H1 (cell line): ENCODE results near the gene DPYSL3. TPM values are rescaled to one million over a fixed set of nuclear protein-coding genes. Genes with fewer than 3 reads are reported as not detected.

Experiments used
- CTCF ChIA-PET: fragments of 300-600 bp; sonication (Branson Sonifier 250); formaldehyde crosslinking; loops from one replicate; lab custom pipeline; 2021; ENCODE audit not compliant: partially characterized antibody; lab: Charles Lee
- POLR2A ChIA-PET: fragments of 300-600 bp; sonication (Branson Sonifier 250); formaldehyde crosslinking; loops from one replicate; lab custom pipeline; 2021; ENCODE audit warnings: inconsistent platforms; ENCODE audit not compliant: partially characterized antibody; lab: Charles Lee
- DNase-seq, 2 experiments: peaks; one replicate each; pipeline versions ENCODE4 v3.0.0 to v3.0.0-alpha.2; 2010 to 2022; ENCODE audit warnings: low spot score in 2 of 2, low read depth in 1 of 2, mixed read lengths in 1 of 2
- FAIRE-seq: peaks from 2 replicates; lab custom pipeline; 2011; peaks lifted over from hg19 to GRCh38; lab: Jason Lieb, UNC
- H2AFZ ChIP-seq: 2 replicates; pipeline ENCODE4 v1.8.1; 2012; ENCODE audit warnings: low read length, inconsistent platforms
- H2AK5ac ChIP-seq: 2 replicates; pipeline ENCODE4 v1.6.1; 2013; ENCODE audit warnings: low read depth, low read length
- H2BK120ac ChIP-seq: replicated peaks from 2 replicates; pipeline ENCODE3; 2013; ENCODE audit warnings: low read depth, low read length, inconsistent platforms
- H2BK12ac ChIP-seq: 2 replicates; pipeline ENCODE4 v1.6.1; 2013; ENCODE audit warnings: low read depth, low read length
- H2BK15ac ChIP-seq: 2 replicates; pipeline ENCODE4 v1.6.1; 2013; ENCODE audit warnings: low read length
- H2BK20ac ChIP-seq: 2 replicates; pipeline ENCODE4 v1.6.1; 2013; ENCODE audit warnings: low read length
- H2BK5ac ChIP-seq: 2 replicates; pipeline ENCODE4 v1.6.1; 2013; ENCODE audit warnings: low read depth, low read length
- H3K14ac ChIP-seq: 2 replicates; pipeline ENCODE4 v1.6.1; 2013; ENCODE audit warnings: inconsistent platforms; ENCODE audit not compliant: insufficient read length
- H3K18ac ChIP-seq: 2 replicates; pipeline ENCODE4 v1.6.1; 2013; ENCODE audit warnings: low read length; ENCODE audit errors: extremely low read depth
- H3K23ac ChIP-seq: 2 replicates; pipeline ENCODE4 v1.6.1; 2013; ENCODE audit warnings: inconsistent platforms; ENCODE audit not compliant: insufficient read length
- H3K23me2 ChIP-seq: 2 replicates; pipeline ENCODE4 v1.6.1; 2013; ENCODE audit warnings: low read depth, low read length
- H3K27ac ChIP-seq: 2 replicates; pipeline ENCODE4 v1.6.1; 2011; ENCODE audit warnings: low read depth, low read length, inconsistent platforms
- H3K27me3 ChIP-seq, 4 experiments: replicated peaks in 1 of 4; 1 replicate in 1 of 4; 2 replicates in 3 of 4; pipeline versions ENCODE4 v1.6.1 to v1.8.1; 2011 to 2013; ENCODE audit warnings: low read length in 3 of 4, mild to moderate bottlenecking in 3 of 4, inconsistent platforms in 2 of 4, mixed read lengths in 2 of 4, moderate library complexity in 1 of 4; ENCODE audit not compliant: control insufficient read depth in 3 of 4, insufficient read depth in 3 of 4; ENCODE audit errors: extremely low read depth in 1 of 4
- H3K36me3 ChIP-seq, 4 experiments: 2 replicates each; pipeline versions ENCODE4 v1.6.1 to v1.8.1; 2011 to 2013; ENCODE audit warnings: mild to moderate bottlenecking in 4 of 4, low read length in 3 of 4, moderate library complexity in 2 of 4, control low read depth in 1 of 4, inconsistent platforms in 1 of 4; ENCODE audit not compliant: insufficient read depth in 4 of 4, control insufficient read depth in 2 of 4
- H3K4ac ChIP-seq: replicated peaks from 2 replicates; pipeline ENCODE3; 2013; ENCODE audit warnings: low read length, low read depth, mixed read lengths, inconsistent platforms; ENCODE audit not compliant: insufficient read length
- H3K4me1 ChIP-seq, 4 experiments: replicated peaks in 1 of 4; 1 replicate in 1 of 4; 2 replicates in 3 of 4; pipeline versions ENCODE4 v1.6.1 to v1.8.1; 2011 to 2013; ENCODE audit warnings: low read length in 3 of 4, inconsistent platforms in 2 of 4, mixed read lengths in 1 of 4; ENCODE audit not compliant: insufficient read depth in 4 of 4, control insufficient read depth in 3 of 4
- H3K4me2 ChIP-seq, 2 experiments: 2 replicates each; pipeline versions ENCODE4 v1.6.1 to v1.8.1; 2011 to 2013; ENCODE audit warnings: low read depth in 2 of 2, low read length in 2 of 2, control low read depth in 1 of 2, inconsistent platforms in 1 of 2, mild to moderate bottlenecking in 1 of 2; ENCODE audit not compliant: insufficient read depth in 1 of 2
- H3K4me3 ChIP-seq, 4 experiments: fragments of 200-600, 300-600 bp in 1 of 4; sonication (generic), shearing (Covaris generic), sonication (Bioruptor Twin) in 1 of 4; 2 replicates each; pipeline versions ENCODE4 v1.5.1 to v1.8.1; 2011 to 2016; ENCODE audit warnings: low read length in 4 of 4, low read depth in 3 of 4, control low read depth in 2 of 4, inconsistent platforms in 2 of 4, mild to moderate bottlenecking in 2 of 4, mixed read lengths in 1 of 4, moderate library complexity in 1 of 4; ENCODE audit not compliant: insufficient read depth in 2 of 4; ENCODE audit errors: extremely low read depth in 1 of 4
- H3K56ac ChIP-seq: replicated peaks from 2 replicates; pipeline ENCODE3; 2013; ENCODE audit warnings: low read depth, mild to moderate bottlenecking, mixed read lengths, low read length, inconsistent platforms; ENCODE audit not compliant: insufficient read length
- H3K79me1 ChIP-seq: 2 replicates; pipeline ENCODE4 v1.6.1; 2013; ENCODE audit warnings: low read depth, low read length, control low read depth
- H3K79me2 ChIP-seq, 2 experiments: 2 replicates each; pipeline versions ENCODE4 v1.6.1 to v1.8.1; 2012 to 2013; ENCODE audit warnings: low read length in 2 of 2, mild to moderate bottlenecking in 2 of 2, inconsistent platforms in 1 of 2; ENCODE audit not compliant: insufficient read depth in 2 of 2, control insufficient read depth in 1 of 2
- H3K9ac ChIP-seq, 4 experiments: replicated peaks in 1 of 4; 1 replicate in 1 of 4; 2 replicates in 3 of 4; pipeline versions ENCODE4 v1.6.1 to v1.8.1; 2011 to 2013; ENCODE audit warnings: low read depth in 3 of 4, low read length in 3 of 4, control low read depth in 2 of 4, mild to moderate bottlenecking in 2 of 4, moderate library complexity in 2 of 4, inconsistent platforms in 1 of 4; ENCODE audit errors: extremely low read depth in 1 of 4
- H3K9me3 ChIP-seq, 2 experiments: 2 replicates each; pipeline versions ENCODE4 v1.6.1 to v1.8.1; 2012 to 2013; ENCODE audit warnings: mild to moderate bottlenecking in 2 of 2, moderate library complexity in 2 of 2, control low read depth in 1 of 2, inconsistent platforms in 1 of 2, low read depth in 1 of 2, low read length in 1 of 2, mixed read lengths in 1 of 2; ENCODE audit not compliant: insufficient read depth in 2 of 2
- H4K20me1 ChIP-seq, 2 experiments: replicated peaks in 1 of 2; 2 replicates each; pipeline versions ENCODE3 to v1.8.1; 2011 to 2013; ENCODE audit warnings: inconsistent platforms in 2 of 2, low read length in 2 of 2, mild to moderate bottlenecking in 1 of 2; ENCODE audit not compliant: insufficient read depth in 2 of 2, control insufficient read depth in 1 of 2
- H4K5ac ChIP-seq: 2 replicates; pipeline ENCODE4 v1.6.1; 2013; ENCODE audit warnings: low read length, low read depth, mixed read lengths, inconsistent platforms; ENCODE audit not compliant: insufficient read length
- H4K8ac ChIP-seq: 2 replicates; pipeline ENCODE4 v1.8.0; 2013; ENCODE audit warnings: mild to moderate bottlenecking, moderate library complexity, low read length, inconsistent platforms; ENCODE audit not compliant: insufficient read depth; ENCODE audit errors: extremely low read depth
- H4K91ac ChIP-seq: replicated peaks from 2 replicates; pipeline ENCODE3; 2013; ENCODE audit warnings: low read length, mixed read lengths, inconsistent platforms; ENCODE audit not compliant: insufficient read length
- BACH1 ChIP-seq: IDR thresholded peaks from 2 replicates; pipeline ENCODE4 v1.6.1; 2012; ENCODE audit warnings: low read length, improper control_type of control experiment
- CBX5 ChIP-seq: fragments of 300-800, 300-1000 bp; sonication (generic); IDR thresholded peaks from 2 replicates; pipeline ENCODE4 v1.7.1; 2016; ENCODE audit warnings: antibody characterized with exemption, low read length, low read depth
- CHD1 ChIP-seq: IDR thresholded peaks from 2 replicates; pipeline ENCODE4 v1.6.1; 2012; ENCODE audit warnings: low read depth, low read length, improper control_type of control experiment
- CREB1 ChIP-seq: IDR thresholded peaks from 2 replicates; pipeline ENCODE4 v1.6.1; 2012; ENCODE audit warnings: inconsistent platforms
- EP300 ChIP-seq, 2 experiments: IDR thresholded peaks; 1 replicate in 1 of 2; 2 replicates in 1 of 2; pipeline ENCODE4 v1.6.1; 2011 to 2012; ENCODE audit warnings: low read depth in 2 of 2, low read length in 2 of 2, mild to moderate bottlenecking in 2 of 2, borderline replicate concordance in 1 of 2, inconsistent platforms in 1 of 2, moderate library complexity in 1 of 2
- NANOG ChIP-seq: IDR thresholded peaks from 2 replicates; pipeline ENCODE4 v1.6.1; 2011; ENCODE audit warnings: low read length, low read depth, mild to moderate bottlenecking, inconsistent platforms; ENCODE audit not compliant: insufficient read depth, poor library complexity, severe bottlenecking
- POLR2AphosphoS5 ChIP-seq: IDR thresholded peaks from 2 replicates; pipeline ENCODE4 v1.6.1; 2011; ENCODE audit warnings: low read depth, low read length
- RXRA ChIP-seq: IDR thresholded peaks from 2 replicates; pipeline ENCODE4 v1.6.1; 2011; ENCODE audit warnings: low read depth, mild to moderate bottlenecking, low read length, moderate library complexity; ENCODE audit not compliant: insufficient read depth
- SIRT6 ChIP-seq: IDR thresholded peaks from one replicate; pipeline ENCODE4 v1.7.1; 2012; ENCODE audit warnings: low read length, inconsistent platforms
- SRF ChIP-seq: IDR thresholded peaks from 2 replicates; pipeline ENCODE4 v1.6.1; 2011; ENCODE audit warnings: mild to moderate bottlenecking, low read depth, low read length, moderate library complexity
- SUZ12 ChIP-seq: fragments of 200-600 bp; sonication (generic); IDR thresholded peaks from 2 replicates; pipeline ENCODE4 v1.6.1; 2012; ENCODE audit warnings: mild to moderate bottlenecking, inconsistent platforms, low read length, moderate library complexity, mixed read lengths
- TAF1 ChIP-seq: IDR thresholded peaks from 2 replicates; pipeline ENCODE4 v1.6.1; 2011; ENCODE audit warnings: mild to moderate bottlenecking, low read depth, low read length
- YY1 ChIP-seq: IDR thresholded peaks from 2 replicates; pipeline ENCODE4 v1.6.1; 2011; ENCODE audit warnings: low read depth, mild to moderate bottlenecking, low read length
- WGBS, 2 experiments: shearing (Covaris generic) in 1 of 2; methylation state at CpG; one replicate each; pipeline versions ENCODE4 v1.1.6 to v1.1.7; 2013 to 2015; ENCODE audit warnings: low lambda C conversion rate in 2 of 2, mixed read lengths in 2 of 2, inconsistent platforms in 1 of 2, low coverage in 1 of 2, missing lambda C conversion rate in 1 of 2; ENCODE audit not compliant: insufficient replicate concordance in 2 of 2, insufficient coverage in 1 of 2, insufficient read length in 1 of 2; ENCODE audit errors: extremely low coverage in 1 of 2, missing lambda C conversion rate in 1 of 2; 5-methylcytosine and 5-hydroxymethylcytosine counted together
- polyA plus RNA-seq, 7 experiments: library from polyadenylated mRNA; depleted of rRNA in 3 of 7; stranded (reverse) in 5 of 7; unstranded in 2 of 7; fragments of >200 nt in 5 of 7; fragments of 200-250 nt in 2 of 7; gene quantifications; 1 replicate in 5 of 7; 2 replicates in 1 of 7; 4 replicates in 1 of 7; pipeline versions ENCODE4 v1.2.1 to v1.2.3, GENCODE V29; 2011 to 2013; ENCODE audit warnings: missing spikeins in 2 of 7, mixed read lengths in 2 of 7
- total RNA-seq: library from RNA; stranded (reverse); fragmentation: NEBNext Ultra II Directional; extraction: Animal tissue kit (Norgen Biotek cat#: 25700); gene quantifications from 2 replicates; pipeline ENCODE4 v1.2.1, GENCODE V29; 2021
- TF ChIP-seq, protein P1 (sequence below): IDR thresholded peaks from 2 replicates; pipeline ENCODE4 v1.6.1; 2012; ENCODE audit warnings: inconsistent platforms

DPYSL3 gene
- total and polyA plus RNA-seq, 2 of the 8 experiments (the other 6 are each of a cell fraction or from before 2014, with no cell fraction given) = 268 to 387 TPM

DNA sequence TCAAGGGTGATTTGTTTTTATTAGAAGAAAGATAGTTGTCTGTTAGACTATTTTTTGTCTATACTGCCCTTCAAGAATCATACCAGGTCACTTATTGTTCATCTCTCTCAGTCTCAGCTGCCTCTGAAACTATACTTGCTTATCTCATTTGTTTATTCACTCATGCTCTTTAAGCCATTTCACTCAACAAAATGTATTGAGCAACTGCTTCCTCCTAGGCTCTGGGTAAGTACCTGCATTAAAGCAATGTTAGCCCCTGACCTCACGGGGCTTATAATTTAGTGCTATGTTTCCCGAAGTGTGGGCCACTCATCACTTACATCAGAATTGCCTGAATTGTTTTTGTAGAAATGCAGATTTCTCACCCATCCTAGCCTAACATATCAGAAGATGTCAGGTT lies 100.9 kb downstream of the DPYSL3 start:
- DNase-seq = no peak
- Histone ChIP-seq H3K23me2 (no peaks in the 10 kb centered on the region), H4K5ac (no peak overlapping the region), H3K4me2 (no peak overlapping the region), H4K20me1 (peaks cover 2 to 11% of the 10 kb centered on the region in 2 experiments), H3K4me1 (no peaks in the 10 kb centered on the region), H2BK5ac (no peak overlapping the region), H3K14ac (no peak overlapping the region), H3K79me1 (peaks cover 2% of the 10 kb centered on the region; the same call in 1 of the 2 replicates), H3K23ac (no peak overlapping the region), H4K91ac (no peak overlapping the region), H2BK20ac (no peak overlapping the region), H3K27ac (no peak overlapping the region), H3K79me2 (no peaks in the 10 kb centered on the region; a peak in 2 of 4 replicates), H4K8ac (no peak overlapping the region), H3K9me3 (no peaks in the 10 kb centered on the region), H3K18ac (no peak overlapping the region), H3K56ac (no peak overlapping the region), H2BK120ac (no peak overlapping the region), H3K4ac (no peak overlapping the region), H2AFZ (no peak overlapping the region), H3K27me3 (no peaks in the 10 kb centered on the region), H2AK5ac (no peak overlapping the region), H2BK15ac (no peak overlapping the region), H3K9ac (no peak overlapping the region), H3K36me3 (peaks cover 83 to 100% (median 99%) of the 10 kb centered on the region in 4 experiments), H3K4me3 (no peak overlapping the region), H2BK12ac (no peak overlapping the region)
- 95% methylated on average over 2 of the region's 2 CpGs; no CpG with 5 or more reads in 1 of the 2 experiments for WGBS, 2 experiments
- POLR2A ChIA-PET = interaction anchor here (2.9 kb wide), 1 partner anchor 8 kb away, joined by 12 read pairs; no protein-coding TSS in a partner anchor
- FAIRE-seq = peak; percentile 13
- CTCF ChIA-PET = interaction anchor here (0.9 to 3.5 kb wide), 2 partner anchors 11 to 18 kb away, joined by 3 to 23 read pairs; no protein-coding TSS in a partner anchor
- TF ChIP-seq, protein P1, sequence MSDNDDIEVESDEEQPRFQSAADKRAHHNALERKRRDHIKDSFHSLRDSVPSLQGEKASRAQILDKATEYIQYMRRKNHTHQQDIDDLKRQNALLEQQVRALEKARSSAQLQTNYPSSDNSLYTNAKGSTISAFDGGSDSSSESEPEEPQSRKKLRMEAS = no peak
- TF ChIP-seq CREB1 = no peak
- TF ChIP-seq SUZ12 = no peak
- no peak for TF ChIP-seq EP300 (IDR thresholded peaks at IDR 0.05; ENCODE audit: borderline replicate concordance in 1 of 2, low read depth in 2 of 2, low read length in 2 of 2)
- no peak for TF ChIP-seq POLR2AphosphoS5
- TF ChIP-seq CBX5 = no peak
- TF ChIP-seq NANOG = no peak
- no peak for TF ChIP-seq SIRT6
- TF ChIP-seq RXRA = no peak
- no peak for TF ChIP-seq TAF1
- TF ChIP-seq YY1 = no peak
- TF ChIP-seq SRF = no peak
- no peak for TF ChIP-seq CHD1
- no peak for TF ChIP-seq BACH1
